Cardiac fibroblast (primary cell): ENCODE results near the gene DDA1.
A peak's percentile ranks its signal among the peaks of the same experiment; 100 is the strongest.

Source experiments
- DNase-seq, 2 donors: peaks; one replicate each; pipeline versions ENCODE4 v3.0.0 to v3.0.0-alpha.2; 2010; ENCODE audit warnings: low read depth in 2 of 2
- H3K4me3 ChIP-seq, 2 donors: replicated peaks in 1 of 2; 1 replicate in 1 of 2; 2 replicates in 1 of 2; pipeline ENCODE4 v1.5.1; 2011; ENCODE audit warnings: low read depth in 2 of 2, low read length in 2 of 2, mild to moderate bottlenecking in 2 of 2, moderate library complexity in 1 of 2
- CTCF ChIP-seq: IDR thresholded peaks from one replicate; pipeline ENCODE4 v1.5.1; 2011; ENCODE audit warnings: low read depth, mild to moderate bottlenecking, low read length, inconsistent platforms

DDA1 gene

GRCh38 chr19:17331045-17331558 lies 21.7 kb downstream of the DDA1 start:
- no peak overlapping the region for H3K4me3 ChIP-seq
- DNase-seq, result no peak
- no peak for TF ChIP-seq CTCF

GRCh38 chr19:17332360-17332676 lies 23.0 kb downstream of the DDA1 start:
- no peak overlapping the region for H3K4me3 ChIP-seq
- no peak for DNase-seq
- TF ChIP-seq CTCF, result no peak

- peak; percentile 56 to 59 for DNase-seq
- TF ChIP-seq CTCF, result no peak
- no peak overlapping the region for H3K4me3 ChIP-seq
These were observed 23.6 kb downstream of the DDA1 start for GRCh38 chr19:17332677-17333581.

- TF ChIP-seq CTCF, result no peak
- DNase-seq, result peak; percentile 70 to 81
- H3K4me3 ChIP-seq, result peak overlapping the region; percentile 63 to 64
These were observed 24.4 kb downstream of the DDA1 start for GRCh38 chr19:17333611-17334413.

- no peak for TF ChIP-seq CTCF
- DNase-seq, result peak; percentile 99
- H3K4me3 ChIP-seq, result peak within 1 kb of the TSS; percentile 63 to 64
These were observed 25.3 kb downstream of the DDA1 start, which contains the start of gene ANO8 for GRCh38 chr19:17334414-17335409. Gene ANO8, minus strand, starts transcription at chr19:17334855. Its CDS starts 185 bp downstream, at chr19:17334670.

- no peak overlapping the region for H3K4me3 ChIP-seq
- no peak for TF ChIP-seq CTCF
- no peak for DNase-seq
These were observed 26.2 kb downstream of the DDA1 start for GRCh38 chr19:17335575-17335974.
